ENCODE data around the gene OR5A2.
"Not testable (repeated sequence)": the region's sequence is repeated elsewhere in the genome, so short reads cannot be mapped to it uniquely, and the experiment has no call there.

The OR5A2 gene, protein sequence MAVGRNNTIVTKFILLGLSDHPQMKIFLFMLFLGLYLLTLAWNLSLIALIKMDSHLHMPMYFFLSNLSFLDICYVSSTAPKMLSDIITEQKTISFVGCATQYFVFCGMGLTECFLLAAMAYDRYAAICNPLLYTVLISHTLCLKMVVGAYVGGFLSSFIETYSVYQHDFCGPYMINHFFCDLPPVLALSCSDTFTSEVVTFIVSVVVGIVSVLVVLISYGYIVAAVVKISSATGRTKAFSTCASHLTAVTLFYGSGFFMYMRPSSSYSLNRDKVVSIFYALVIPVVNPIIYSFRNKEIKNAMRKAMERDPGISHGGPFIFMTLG

DNA sequence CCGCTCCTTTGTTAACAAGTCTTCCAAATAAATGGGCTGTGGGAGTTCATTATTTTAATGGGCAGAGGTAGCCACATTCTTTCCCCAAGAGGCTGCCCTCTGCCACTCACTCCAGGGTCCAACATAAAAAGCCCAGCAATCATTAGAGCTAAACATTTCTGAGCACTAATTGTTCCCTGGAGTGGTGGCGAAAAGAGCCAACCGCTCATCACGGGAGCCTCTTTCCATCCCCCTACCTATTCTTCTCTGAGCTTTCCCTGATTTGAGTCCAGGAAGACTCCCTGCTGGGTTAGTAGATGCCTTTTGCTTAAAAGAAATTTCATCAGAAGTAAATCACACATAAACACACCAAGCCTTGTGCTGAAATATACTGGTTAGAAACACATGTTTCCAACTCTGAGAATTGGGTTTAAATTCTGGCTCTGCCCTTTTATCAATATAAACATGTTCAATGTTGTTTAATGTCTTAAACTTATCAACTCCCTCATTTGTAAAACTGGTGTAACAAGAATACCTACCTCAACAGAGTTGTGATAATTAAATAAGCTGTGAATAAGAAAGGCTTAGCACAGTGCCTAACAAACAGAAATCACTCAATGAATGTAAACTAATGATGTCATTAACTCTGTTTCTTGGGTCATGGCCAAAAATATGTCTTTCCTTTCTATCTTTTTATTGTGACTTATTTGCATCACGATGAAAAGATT lies at the start of gene OR5A2:
TSS of gene OR5A2 (minus strand) at position 53 of the 707 bp plus-strand sequence. CDS start 3,460 bp downstream, outside the sequence.
- in situ Hi-C loops (cut with MboI; ENCODE audit: low sequenced_read_pairs): no loop called here

DNA sequence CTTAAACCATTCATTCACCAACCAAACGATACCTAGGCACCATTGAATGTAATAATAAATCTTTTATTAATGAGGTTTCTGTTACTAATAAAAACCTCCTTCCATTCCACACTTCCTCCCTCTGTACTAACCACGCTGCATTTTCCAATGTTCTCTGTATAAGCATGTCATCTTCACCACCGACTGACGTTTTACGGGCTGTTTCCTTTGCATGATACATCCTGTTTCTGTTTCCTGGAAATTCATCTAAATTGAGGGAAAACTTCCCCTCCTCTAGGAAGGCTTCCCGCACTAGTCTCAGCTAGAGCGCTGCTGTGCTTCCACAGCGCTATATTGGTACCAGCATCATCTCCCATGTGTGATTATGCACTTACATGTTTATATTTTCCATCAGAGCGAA lies 49.0 kb upstream of the OR5A2 start:
- in situ Hi-C loops (cut with MboI; ENCODE audit: low sequenced_read_pairs): no loop called here

DNA sequence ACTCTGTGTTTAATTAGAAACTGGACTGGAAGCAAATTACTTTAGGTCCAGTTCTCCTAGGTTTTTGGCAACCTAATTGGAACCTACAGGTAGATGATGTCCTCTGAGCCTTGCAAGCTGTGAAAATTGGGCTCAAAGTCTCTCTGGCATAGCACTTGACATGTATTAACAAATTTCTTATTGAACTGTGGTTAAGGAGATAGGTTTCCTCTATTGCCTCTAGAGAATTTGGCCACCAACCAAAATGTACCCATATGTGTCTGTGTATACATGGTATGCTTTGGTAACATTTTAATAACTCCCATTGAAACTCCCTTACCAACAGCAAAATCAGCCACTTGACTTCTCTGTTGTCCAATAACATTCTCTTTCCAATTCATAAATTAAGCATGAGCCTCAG lies 46.8 kb upstream of the OR5A2 start, which contains the start of gene OR4D10:
TSS of gene OR4D10 (plus strand) at position 301 of the 400 bp plus-strand sequence. CDS start 4,115 bp downstream, outside the sequence.
- in situ Hi-C loops (cut with MboI; ENCODE audit: low sequenced_read_pairs): no loop called here

DNA sequence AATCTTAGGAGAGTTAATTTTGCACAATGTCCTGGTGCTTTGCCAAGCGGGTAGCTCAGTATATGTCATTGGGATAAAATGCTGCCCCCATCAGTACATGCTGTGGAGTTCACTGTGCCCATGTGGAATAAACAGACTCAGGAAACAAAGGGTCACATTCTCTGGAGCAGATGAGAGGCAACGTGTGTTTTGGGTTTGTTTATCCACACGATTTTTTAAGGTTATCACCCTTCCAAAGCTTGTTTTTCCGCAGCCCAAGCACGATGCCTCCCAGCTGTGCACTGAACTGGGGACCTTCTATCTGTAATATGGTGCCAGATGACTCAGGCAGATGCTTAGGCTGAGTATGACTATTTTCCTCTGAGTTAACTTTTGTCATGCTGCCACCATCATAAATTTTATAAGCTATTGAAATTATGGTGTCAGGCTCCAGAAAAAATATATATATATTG lies 37.0 kb upstream of the OR5A2 start:
- in situ Hi-C loops (cut with MboI; ENCODE audit: low sequenced_read_pairs): no loop called here

DNA sequence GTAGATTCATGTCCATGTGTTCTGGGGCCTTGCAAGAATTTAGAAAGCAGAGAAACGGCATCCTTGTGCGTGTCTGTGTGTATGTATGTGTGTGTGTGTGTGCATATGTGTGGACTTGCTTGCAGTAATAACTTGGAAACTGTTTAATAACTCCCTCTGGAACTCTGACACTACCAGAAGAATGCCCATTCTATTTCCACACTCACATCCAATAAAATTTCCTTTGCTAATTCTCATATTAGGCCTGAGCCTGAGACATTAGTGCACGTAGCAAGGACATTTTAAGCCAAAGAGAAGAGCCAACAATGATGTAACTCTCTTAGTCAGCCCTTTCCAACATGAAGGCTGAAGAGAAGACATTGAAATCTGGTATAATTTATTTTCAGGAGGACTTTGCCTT lies 33.7 kb upstream of the OR5A2 start:
- in situ Hi-C loops (cut with MboI; ENCODE audit: low sequenced_read_pairs): no loop called here

DNA sequence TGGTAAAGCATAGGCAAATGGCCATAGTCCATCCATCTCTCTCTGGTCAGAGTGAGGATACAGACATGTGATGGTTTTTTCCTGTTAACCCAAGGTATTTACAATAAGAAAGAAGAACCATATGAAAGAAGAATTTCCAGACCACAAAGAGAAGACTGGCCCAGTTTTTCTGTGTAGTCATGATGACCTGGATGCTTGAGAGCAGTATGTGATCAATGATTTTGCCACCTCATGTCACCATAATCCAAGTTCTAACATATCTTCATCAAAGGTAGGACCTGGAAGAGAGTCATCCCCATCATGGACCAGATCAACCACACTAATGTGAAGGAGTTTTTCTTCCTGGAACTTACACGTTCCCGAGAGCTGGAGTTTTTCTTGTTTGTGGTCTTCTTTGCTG lies 30.4 kb upstream of the OR5A2 start, which contains the start of gene OR4D6:
TSS of gene OR4D6 (plus strand) at position 301 of the 400 bp plus-strand sequence. CDS start at position 301, 0 bp downstream.
- in situ Hi-C loops (cut with MboI; ENCODE audit: low sequenced_read_pairs): no loop called here

DNA sequence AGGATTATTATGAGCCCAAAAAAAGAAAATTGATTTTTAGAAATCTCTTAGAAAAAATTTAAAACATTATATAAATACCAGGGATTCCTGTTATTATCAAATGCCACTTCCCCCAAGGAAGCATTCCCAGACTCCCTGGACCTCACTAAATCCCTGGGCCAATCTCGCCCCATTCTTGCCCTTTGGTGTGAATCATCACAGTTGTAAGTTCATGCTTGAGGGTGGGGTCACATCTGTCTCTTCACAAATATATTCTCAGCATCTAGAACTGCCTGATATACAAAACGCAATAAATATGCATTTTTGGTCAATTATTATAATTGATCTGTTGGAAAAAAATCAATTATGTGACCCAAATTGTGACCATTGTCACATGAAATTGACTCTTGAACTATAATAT lies 22.3 kb upstream of the OR5A2 start:
- in situ Hi-C loops (cut with MboI; ENCODE audit: low sequenced_read_pairs): no loop called here

DNA sequence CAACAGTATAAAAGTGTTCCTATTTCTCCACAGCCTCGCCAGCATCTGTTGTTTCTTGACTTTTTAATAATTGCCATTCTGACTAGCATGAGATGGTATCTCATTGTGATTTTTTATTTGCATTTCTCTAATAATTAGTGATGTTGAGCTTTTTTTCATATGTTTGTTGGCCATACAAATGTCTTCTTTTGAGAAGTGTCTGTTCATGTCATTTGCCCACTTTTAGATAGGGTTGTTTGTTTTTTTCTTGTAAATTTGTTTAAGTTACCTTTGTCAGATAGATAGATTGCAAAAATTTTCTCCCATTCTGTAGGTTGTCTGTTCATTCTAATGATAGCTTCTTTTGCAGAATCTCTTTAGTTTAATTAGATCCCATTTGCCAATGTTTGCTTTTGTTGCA lies 19.4 kb upstream of the OR5A2 start:
- in situ Hi-C loops (cut with MboI; ENCODE audit: low sequenced_read_pairs): not testable (repeated sequence)

DNA sequence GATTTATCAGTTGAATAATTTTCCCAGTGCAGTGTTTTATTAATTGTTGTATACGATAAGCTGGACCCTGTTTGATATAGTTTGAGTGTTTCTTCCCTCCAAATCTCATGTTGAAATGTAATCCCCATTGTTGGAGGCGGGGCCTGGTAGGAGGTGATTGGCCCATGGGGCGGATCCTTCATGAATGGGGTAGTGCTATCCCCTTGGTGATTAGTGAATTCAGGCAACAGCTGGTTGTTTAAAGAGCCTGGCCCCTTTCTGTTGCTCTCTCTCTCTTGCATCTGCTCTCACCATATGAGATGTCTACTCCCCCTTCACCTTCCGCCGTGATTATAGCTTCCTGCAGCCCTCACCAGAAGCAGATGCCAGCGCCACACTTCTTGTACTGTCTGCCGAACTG lies 11.6 kb upstream of the OR5A2 start:
- in situ Hi-C loops (cut with MboI; ENCODE audit: low sequenced_read_pairs): loop anchor here (10.0 kb wide), 1 partner anchor 273 kb away; no protein-coding TSS in a partner anchor

DNA sequence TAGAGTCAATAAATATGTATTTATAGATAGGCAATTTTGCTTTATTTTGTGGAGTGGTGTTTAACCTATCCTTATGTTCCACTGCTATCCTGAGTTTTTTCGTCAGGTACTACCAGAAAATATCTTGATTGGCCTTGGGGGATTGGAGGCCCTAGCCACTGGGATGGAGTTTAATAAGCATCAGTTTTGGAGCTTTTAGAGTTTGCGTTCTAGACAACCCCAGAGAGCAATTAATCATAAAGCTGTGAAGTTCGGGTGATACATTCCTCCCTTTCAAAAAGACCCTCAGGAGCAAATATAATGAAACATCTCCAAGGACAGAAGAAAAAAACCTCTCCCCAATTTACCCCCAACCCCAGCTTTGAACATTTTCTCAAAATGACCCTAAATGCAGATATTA lies 10.0 kb upstream of the OR5A2 start, which contains the start of gene OR5A1:
TSS of gene OR5A1 (plus strand) at position 301 of the 400 bp plus-strand sequence. CDS start 6,700 bp downstream, outside the sequence.
- in situ Hi-C loops (cut with MboI; ENCODE audit: low sequenced_read_pairs): loop anchor here (10.0 kb wide), 1 partner anchor 271 kb away; no protein-coding TSS in a partner anchor

DNA sequence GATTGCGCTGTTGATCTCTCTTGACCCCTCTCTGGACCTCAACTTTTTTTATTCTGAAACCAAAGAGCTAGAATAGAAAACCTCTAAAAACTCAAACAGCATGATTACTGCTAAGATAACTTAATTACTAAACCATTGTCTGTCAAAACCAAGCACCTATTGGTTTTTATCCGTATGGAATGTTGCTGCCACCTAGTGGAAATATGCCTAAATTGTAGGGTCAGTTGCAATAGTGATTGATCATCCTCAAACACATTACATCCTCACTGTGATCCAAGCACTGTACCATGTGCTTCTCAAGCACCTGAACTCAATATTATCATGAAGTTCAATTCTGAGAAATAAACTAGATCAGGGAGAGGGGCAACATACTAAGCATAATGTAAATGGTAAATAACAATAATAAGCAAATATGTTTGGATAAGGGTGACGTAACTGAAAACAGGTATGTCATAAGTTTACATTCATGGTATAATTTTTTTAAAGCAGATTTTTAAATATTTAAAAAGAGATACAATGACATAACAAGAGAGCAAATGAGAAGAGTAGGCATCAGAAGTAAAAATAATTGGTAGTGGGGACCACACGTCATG lies 3.8 kb upstream of the OR5A2 start:
- in situ Hi-C loops (cut with MboI; ENCODE audit: low sequenced_read_pairs): loop anchor here (10.0 kb wide), 1 partner anchor 265 kb away; no protein-coding TSS in a partner anchor

DNA sequence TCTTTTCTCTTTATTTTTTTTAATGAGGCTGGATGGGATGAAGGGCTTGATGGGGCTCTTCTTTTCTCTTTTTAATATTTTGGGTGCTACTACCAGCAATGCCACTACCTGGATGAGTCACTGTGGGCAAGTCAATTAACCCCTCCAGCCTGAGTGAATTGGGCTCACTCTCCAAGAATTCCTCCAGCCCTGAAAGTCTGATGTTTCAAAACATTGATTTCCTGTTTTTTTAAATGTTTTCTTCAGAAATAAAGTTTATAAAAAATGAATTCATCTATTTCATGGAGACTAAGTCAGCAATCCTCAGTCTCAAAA lies 812 bp upstream of the OR5A2 start:
- in situ Hi-C loops (cut with MboI; ENCODE audit: low sequenced_read_pairs): no loop called here

DNA sequence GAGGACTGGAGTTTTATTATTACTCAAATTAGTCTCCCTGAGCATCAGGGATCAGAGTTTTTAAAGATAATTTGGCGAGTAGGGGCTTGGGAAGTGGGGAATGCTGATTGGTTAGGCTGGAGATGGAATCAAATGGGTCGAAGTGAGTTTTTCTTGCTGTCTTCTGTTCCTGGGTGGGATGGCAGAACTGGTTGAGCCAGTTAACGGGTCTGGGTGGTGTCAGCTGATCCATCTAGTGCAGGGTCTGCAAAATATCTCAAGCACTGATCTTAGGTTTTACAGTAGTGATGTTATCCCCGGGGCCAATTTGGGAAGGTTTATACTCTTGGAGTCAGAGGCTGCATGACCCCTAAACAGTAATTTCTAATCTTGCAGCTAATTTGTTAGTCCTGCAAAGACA lies 1.1 kb downstream of the OR5A2 start:
- in situ Hi-C loops (cut with MboI; ENCODE audit: low sequenced_read_pairs): no loop called here

DNA sequence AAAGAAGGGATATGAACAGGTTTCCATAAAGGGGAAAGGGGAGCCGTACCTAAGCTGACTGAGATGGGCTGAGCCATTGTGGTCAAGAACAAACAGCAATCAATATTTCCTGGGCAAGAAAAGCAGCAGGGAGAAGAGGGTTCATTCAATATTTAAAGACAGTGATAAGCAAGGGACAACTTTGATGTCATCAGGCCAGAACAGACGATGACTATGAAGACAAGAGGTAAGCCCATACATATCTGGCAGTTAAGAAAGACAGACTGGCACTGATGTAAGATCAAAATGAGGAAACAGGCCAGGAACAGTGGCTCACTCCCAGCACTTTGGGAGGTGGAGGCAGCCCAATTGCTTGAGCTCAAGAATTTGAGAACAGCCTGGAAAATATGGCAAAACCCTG lies 2.4 kb downstream of the OR5A2 start:
- in situ Hi-C loops (cut with MboI; ENCODE audit: low sequenced_read_pairs): no loop called here

DNA sequence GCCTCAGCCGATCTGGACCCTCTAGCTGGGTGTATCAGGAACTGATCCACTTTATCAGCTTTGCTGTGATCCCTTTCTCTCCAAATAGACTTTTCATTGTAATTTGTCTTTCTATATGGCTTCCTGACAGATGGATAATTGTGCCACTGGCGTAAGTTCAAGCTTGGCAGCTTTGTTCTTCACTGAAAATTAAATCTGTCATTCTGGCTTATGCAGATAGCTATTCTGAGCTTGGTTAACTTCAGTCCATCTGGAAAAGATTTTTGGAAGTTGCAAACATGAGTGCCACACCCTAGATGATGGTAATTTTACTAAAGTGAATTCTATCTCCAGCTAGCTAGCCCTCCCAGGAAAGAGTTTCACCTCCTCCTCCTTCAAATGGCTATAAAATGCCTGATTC lies 8.1 kb downstream of the OR5A2 start:
- in situ Hi-C loops (cut with MboI; ENCODE audit: low sequenced_read_pairs): no loop called here

DNA sequence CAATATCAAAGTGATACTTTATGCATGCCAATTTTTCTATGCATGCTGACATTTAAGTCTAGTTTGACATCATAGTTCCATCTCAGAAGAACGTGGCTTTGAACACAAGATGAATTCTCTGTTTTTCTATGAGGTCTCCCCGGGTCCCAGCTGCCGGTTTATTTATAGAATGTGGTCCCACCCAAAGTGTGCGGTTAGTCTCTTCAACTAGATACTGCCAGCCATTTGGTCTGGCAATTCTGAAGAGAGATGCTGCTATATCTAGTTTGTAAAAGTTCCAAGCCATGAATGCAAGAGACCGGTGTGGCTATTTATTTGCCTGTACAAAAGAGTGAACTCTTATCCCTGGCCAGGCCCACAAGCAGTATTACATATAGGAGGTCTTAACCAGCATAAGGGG lies 9.2 kb downstream of the OR5A2 start:
- in situ Hi-C loops (cut with MboI; ENCODE audit: low sequenced_read_pairs): no loop called here

DNA sequence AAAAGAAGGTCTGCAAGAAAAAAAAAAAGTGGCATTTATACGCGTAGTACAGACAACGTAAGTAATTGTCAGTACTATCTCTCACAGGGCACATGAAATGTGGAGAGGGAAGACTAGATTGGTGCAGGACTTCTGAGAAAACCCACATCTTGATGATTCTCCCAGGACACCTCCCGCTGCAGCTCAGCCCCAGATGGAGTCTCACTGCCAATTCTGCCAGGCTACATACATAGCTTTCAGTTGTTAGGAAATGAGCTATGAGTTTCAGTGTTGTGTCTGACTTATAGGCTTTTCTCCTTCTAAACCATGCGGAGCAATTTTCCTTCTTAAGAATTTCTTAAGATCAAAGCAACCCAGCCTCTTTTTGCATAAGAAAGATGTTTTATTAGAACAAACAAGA lies 9.6 kb downstream of the OR5A2 start:
- in situ Hi-C loops (cut with MboI; ENCODE audit: low sequenced_read_pairs): no loop called here

DNA sequence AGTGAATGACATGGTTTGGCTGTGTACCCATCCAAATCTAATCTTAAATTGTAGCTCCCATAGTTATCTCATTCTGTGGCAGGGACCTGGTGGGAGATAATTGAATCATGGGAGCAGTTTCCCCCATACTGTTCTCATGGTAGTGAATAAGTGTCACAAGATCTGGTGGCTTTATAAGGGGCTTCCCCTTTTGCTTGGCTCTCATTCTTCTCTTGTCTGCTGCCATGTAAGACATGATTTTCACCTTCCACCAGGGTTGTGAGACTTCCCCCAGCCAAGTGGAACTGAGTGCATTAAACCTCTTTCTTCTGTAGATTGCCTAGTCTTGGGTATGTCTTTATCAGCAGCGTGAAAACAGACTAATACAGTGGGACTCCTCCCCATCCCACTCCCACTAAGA lies 11.1 kb downstream of the OR5A2 start:
- in situ Hi-C loops (cut with MboI; ENCODE audit: low sequenced_read_pairs): no loop called here

DNA sequence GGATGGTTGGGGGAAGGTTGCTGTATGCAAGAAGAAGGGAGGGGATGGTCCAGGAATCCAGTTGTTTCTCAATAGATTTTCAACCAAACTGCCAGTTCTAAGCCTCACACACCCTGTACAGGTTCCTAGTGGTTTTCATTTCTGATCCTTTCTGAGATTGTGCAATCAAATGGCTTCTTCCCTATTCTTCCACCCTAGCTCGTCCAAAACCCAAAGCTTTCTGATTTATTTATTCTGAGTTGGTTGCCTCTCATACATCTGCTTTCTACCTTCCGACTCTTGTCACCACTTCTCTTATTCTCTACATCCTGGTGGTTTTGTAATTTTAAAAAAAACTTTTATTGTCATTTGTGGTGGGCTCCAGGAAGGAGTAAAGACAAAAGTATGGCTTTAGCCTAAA lies 12.6 kb downstream of the OR5A2 start:
- in situ Hi-C loops (cut with MboI; ENCODE audit: low sequenced_read_pairs): no loop called here

DNA sequence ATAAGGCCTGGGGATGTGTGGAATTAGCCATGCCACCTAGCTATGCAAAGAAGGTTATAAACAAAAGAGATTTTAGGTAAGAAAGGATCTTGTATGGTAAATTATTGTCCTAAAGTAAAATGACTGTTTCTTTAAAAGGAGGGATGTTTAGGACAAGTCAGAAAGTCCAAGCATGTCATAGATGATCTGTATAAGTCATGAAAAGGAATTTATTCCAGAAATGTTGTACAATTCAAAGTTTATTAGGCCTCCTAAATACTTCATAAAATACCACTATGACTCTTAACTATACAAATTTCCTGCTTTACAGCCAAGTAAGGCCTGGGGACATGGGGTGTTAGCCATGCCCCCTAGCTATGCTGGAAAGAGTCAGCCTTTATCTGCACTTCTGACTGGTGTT lies 22.7 kb downstream of the OR5A2 start:
- in situ Hi-C loops (cut with MboI; ENCODE audit: low sequenced_read_pairs): no loop called here

DNA sequence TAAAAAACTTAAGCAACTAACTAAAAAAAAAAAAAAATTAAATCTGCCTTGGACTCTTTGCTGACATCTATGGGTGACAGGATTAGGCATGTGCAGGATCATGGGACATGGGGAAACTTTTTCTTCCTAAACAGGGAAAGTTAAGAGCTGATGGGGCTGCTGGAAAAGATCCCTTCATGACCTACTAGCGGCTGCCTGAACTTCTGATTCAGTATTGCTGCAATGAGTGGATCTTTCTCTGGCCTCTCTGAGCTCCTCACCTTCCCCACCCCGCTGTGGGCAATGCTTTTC lies 25.0 kb downstream of the OR5A2 start:
- in situ Hi-C loops (cut with MboI; ENCODE audit: low sequenced_read_pairs): no loop called here
